Endothelial cell of umbilical vein (primary cell): Measurements from ENCODE around the gene PXYLP1. TPM values are rescaled to one million over a fixed set of nuclear protein-coding genes. Genes with fewer than 3 reads are reported as not detected.

Experiments
- BruUV-seq: library from RNA; stranded (reverse); fragments of 400-500 nt; replicated peaks from 2 replicates; lab custom pipeline; 2021; lab: Mats Ljungman, UMichigan
- CTCF ChIA-PET: fragments of 300-600, 350-600 bp; sonication (Branson Sonifier 250); formaldehyde crosslinking; loops from one replicate; lab custom pipeline; 2021; ENCODE audit warnings: antibody characterized with exemption, inconsistent platforms; lab: Charles Lee
- POLR2A ChIA-PET: fragments of 300-600, 350-600 bp; sonication (Branson Sonifier 250); formaldehyde crosslinking; loops from one replicate; lab custom pipeline; 2021; ENCODE audit warnings: antibody characterized with exemption, inconsistent platforms; lab: Charles Lee
- DNase-seq: peaks from one replicate; pipeline ENCODE4 v3.0.0-alpha.2; 2011; ENCODE audit warnings: low read depth, low spot score
- FAIRE-seq: peaks from 2 replicates; lab custom pipeline; 2011; peaks lifted over from hg19 to GRCh38; lab: Jason Lieb, UNC
- H2AFZ ChIP-seq: 2 replicates; pipeline ENCODE4 v1.6.0; 2012; ENCODE audit warnings: low read depth, low read length, control low read depth, inconsistent platforms
- H3K27ac ChIP-seq: 2 replicates; pipeline ENCODE4 v1.5.1; 2011; ENCODE audit warnings: low read depth, mild to moderate bottlenecking, control low read depth, low read length, moderate library complexity; ENCODE audit not compliant: insufficient read depth
- H3K27me3 ChIP-seq, 2 experiments: 2 replicates each; pipeline versions ENCODE4 v1.6.0 to v1.6.1; 2011; ENCODE audit warnings: low read length in 2 of 2, mixed read lengths in 1 of 2; ENCODE audit not compliant: control insufficient read depth in 2 of 2, insufficient read depth in 2 of 2
- H3K36me3 ChIP-seq, 2 experiments: 2 replicates in 1 of 2; 3 replicates in 1 of 2; pipeline ENCODE4 v1.5.1; 2011; ENCODE audit warnings: low read length in 2 of 2, mild to moderate bottlenecking in 1 of 2, moderate library complexity in 1 of 2; ENCODE audit not compliant: control insufficient read depth in 2 of 2, insufficient read depth in 2 of 2; ENCODE audit errors: extremely low read depth in 1 of 2
- H3K4me1 ChIP-seq: 3 replicates; pipeline ENCODE4 v1.5.1; 2011; ENCODE audit warnings: mild to moderate bottlenecking, low read length; ENCODE audit not compliant: control insufficient read depth, insufficient read depth; ENCODE audit errors: extremely low read depth
- H3K4me2 ChIP-seq: 2 replicates; pipeline ENCODE4 v1.6.1; 2011; ENCODE audit warnings: low read length, control low read depth, mixed read lengths; ENCODE audit not compliant: insufficient read depth
- H3K4me3 ChIP-seq, 3 experiments: fragments of 200-600 bp in 1 of 3; sonication (generic), shearing (Covaris generic) in 1 of 3; replicated peaks in 1 of 3; 2 replicates each; pipeline ENCODE4 v1.5.1; 2011 to 2016; ENCODE audit warnings: control low read depth in 3 of 3, low read length in 3 of 3, mild to moderate bottlenecking in 2 of 3, inconsistent platforms in 1 of 3, low read depth in 1 of 3, moderate library complexity in 1 of 3; ENCODE audit not compliant: insufficient read depth in 1 of 3
- H3K79me2 ChIP-seq: 2 replicates; pipeline ENCODE4 v1.6.0; 2012; ENCODE audit warnings: low read length, inconsistent platforms; ENCODE audit not compliant: control insufficient read depth, insufficient read depth
- H3K9ac ChIP-seq: replicated peaks from 2 replicates; pipeline ENCODE3; 2011; ENCODE audit warnings: low read length, control low read depth; ENCODE audit not compliant: insufficient read depth; ENCODE audit errors: extremely low read depth
- H3K9me1 ChIP-seq: replicated peaks from 3 replicates; pipeline ENCODE4 v1.6.0; 2011; ENCODE audit warnings: mild to moderate bottlenecking, low read length; ENCODE audit not compliant: control insufficient read depth, insufficient read depth; ENCODE audit errors: extremely low read depth
- H3K9me3 ChIP-seq: replicated peaks from 2 replicates; pipeline ENCODE4 v1.5.1; 2012; ENCODE audit warnings: low read length, inconsistent platforms; ENCODE audit not compliant: control insufficient read depth, insufficient read depth
- H4K20me1 ChIP-seq: replicated peaks from 2 replicates; pipeline ENCODE3; 2011; ENCODE audit warnings: mild to moderate bottlenecking, low read length; ENCODE audit not compliant: control insufficient read depth, insufficient read depth; ENCODE audit errors: extremely low read depth
- CTCF ChIP-seq, 2 donors: IDR thresholded peaks; 1 replicate in 1 of 2; 2 replicates in 1 of 2; pipeline ENCODE4 v1.5.1; 2011; ENCODE audit warnings: low read length in 2 of 2, mild to moderate bottlenecking in 2 of 2, moderate library complexity in 2 of 2, control low read depth in 1 of 2, inconsistent platforms in 1 of 2, low read depth in 1 of 2; ENCODE audit not compliant: insufficient read depth in 1 of 2; ENCODE audit errors: extremely low read depth in 1 of 2
- EZH2 ChIP-seq: IDR thresholded peaks from 2 replicates; pipeline ENCODE4 v1.6.1; 2012; ENCODE audit warnings: borderline replicate concordance, low read depth, mild to moderate bottlenecking, moderate library complexity, low read length, inconsistent platforms; ENCODE audit not compliant: severe bottlenecking
- FOS ChIP-seq: IDR thresholded peaks from 2 replicates; pipeline ENCODE4 v1.6.1; 2011; ENCODE audit warnings: mild to moderate bottlenecking, low read length, moderate library complexity, borderline replicate concordance; ENCODE audit not compliant: insufficient read depth
- GATA2 ChIP-seq: IDR thresholded peaks from 2 replicates; pipeline ENCODE4 v1.7.0; 2011; ENCODE audit warnings: low read depth, mild to moderate bottlenecking, moderate library complexity, mixed read lengths, low read length; ENCODE audit not compliant: insufficient read length, insufficient read depth
- JUN ChIP-seq: IDR thresholded peaks from 2 replicates; pipeline ENCODE4 v1.6.1; 2011; ENCODE audit warnings: borderline replicate concordance, low read depth; ENCODE audit not compliant: insufficient read length, insufficient read depth
- MAX ChIP-seq: IDR thresholded peaks from 2 replicates; pipeline ENCODE4 v1.6.1; 2011; ENCODE audit not compliant: insufficient read depth, insufficient read length
- MYC ChIP-seq: IDR thresholded peaks from one replicate; pipeline ENCODE4 v1.6.1; 2011; ENCODE audit warnings: mild to moderate bottlenecking, low read depth, low read length
- POLR2A ChIP-seq: IDR thresholded peaks from 2 replicates; pipeline ENCODE4 v1.6.1; 2012; ENCODE audit warnings: low read depth, mild to moderate bottlenecking, control low read depth, low read length
- POLR2AphosphoS5 ChIP-seq: IDR thresholded peaks from 2 replicates; pipeline ENCODE4 v1.6.1; 2012; ENCODE audit warnings: low read depth, mild to moderate bottlenecking, control low read depth, low read length, moderate library complexity; ENCODE audit not compliant: insufficient read depth
- dilution Hi-C: fragments of 300-500 bp; cut with MboI; formaldehyde crosslinking; loops from one replicate; pipeline ENCODE4 v1.15.0; 2019; ENCODE audit warnings: low sequenced_read_pairs; ENCODE audit not compliant: extremely low pct_ligation_motif_present
- intact Hi-C: fragments of 100-400 bp; cut with micrococcal nuclease; formaldehyde crosslinking; loops from one replicate; pipeline ENCODE4 v1.10.0; 2022
- polyA plus RNA-seq, 4 experiments: library from polyadenylated mRNA; depleted of rRNA in 3 of 4; stranded (reverse) in 3 of 4; unstranded in 1 of 4; fragments of >200 nt; gene quantifications; 2 replicates each; pipeline versions ENCODE4 v1.2.1 to v1.2.3, GENCODE V29; 2011 to 2012; ENCODE audit warnings: missing spikeins in 1 of 4
- total RNA-seq: library from RNA; stranded (reverse); gene quantifications from 2 replicates; pipeline ENCODE4 v1.2.3, GENCODE V29; 2021

PXYLP1 gene
- total and polyA plus RNA-seq, 2 donors (not counting 3 experiments of a cell fraction or from before 2014, with no cell fraction given): 0.84 to 1.7 TPM

GRCh38 chr3:141229132-141229531, 2.5 kb upstream of the PXYLP1 start:
- ChIA-PET POLR2A (no interaction called here), CTCF (no interaction called here)
- no peak for TF ChIP-seq EZH2
- TF ChIP-seq MAX: no peak
- TF ChIP-seq JUN: no peak
- TF ChIP-seq POLR2AphosphoS5: no peak
- no peak for TF ChIP-seq FOS
- no peak for TF ChIP-seq POLR2A
- TF ChIP-seq MYC: no peak
- TF ChIP-seq GATA2: no peak
- TF ChIP-seq CTCF (IDR thresholded peaks at IDR 0.05; ENCODE audit: extremely low read depth in 1 of 2, insufficient read depth in 1 of 2, low read depth in 1 of 2, low read length in 2 of 2): no peak
- intact Hi-C loops (no loop called here), dilution Hi-C loops (no loop called here)
- DNase-seq (no peak), FAIRE-seq (no peak)
- no peak overlapping the region for H2AFZ ChIP-seq
- H3K9ac ChIP-seq: no peak overlapping the region
- no peaks in the 10 kb centered on the region for H4K20me1 ChIP-seq
- H3K9me1 ChIP-seq: no peaks in the 10 kb centered on the region
- no peak overlapping the region for H3K27ac ChIP-seq
- no peak overlapping the region for H3K4me2 ChIP-seq
- H3K36me3 ChIP-seq: no peaks in the 10 kb centered on the region
- H3K27me3 ChIP-seq: peaks cover 11 to 31% of the 10 kb centered on the region in 2 experiments
- H3K4me1 ChIP-seq: peaks cover 8% of the 10 kb centered on the region
- H3K4me3 ChIP-seq: no peak overlapping the region
- BruUV-seq: no TSS peak
- no peaks in the 10 kb centered on the region for H3K9me3 ChIP-seq
- H3K79me2 ChIP-seq: no peaks in the 10 kb centered on the region
